Lower leg skin (tissue), 3 donors: ENCODE data around the gene PPARGC1A.

Experiments
- POLR2A ChIP-seq, 2 donors: fragments of 450-650 bp; IDR thresholded peaks; one replicate each; pipeline ENCODE4 v1.6.1; 2016 to 2017; ENCODE audit warnings: antibody characterized with exemption in 2 of 2, mild to moderate bottlenecking in 1 of 2, moderate library complexity in 1 of 2
- TF ChIP-seq, protein P1 (sequence below), 3 donors: fragments of 450-650 bp; IDR thresholded peaks; one replicate each; pipeline ENCODE4 v1.5.1; 2016; ENCODE audit warnings: antibody characterized with exemption in 3 of 3, mild to moderate bottlenecking in 3 of 3, moderate library complexity in 2 of 3

DNA sequence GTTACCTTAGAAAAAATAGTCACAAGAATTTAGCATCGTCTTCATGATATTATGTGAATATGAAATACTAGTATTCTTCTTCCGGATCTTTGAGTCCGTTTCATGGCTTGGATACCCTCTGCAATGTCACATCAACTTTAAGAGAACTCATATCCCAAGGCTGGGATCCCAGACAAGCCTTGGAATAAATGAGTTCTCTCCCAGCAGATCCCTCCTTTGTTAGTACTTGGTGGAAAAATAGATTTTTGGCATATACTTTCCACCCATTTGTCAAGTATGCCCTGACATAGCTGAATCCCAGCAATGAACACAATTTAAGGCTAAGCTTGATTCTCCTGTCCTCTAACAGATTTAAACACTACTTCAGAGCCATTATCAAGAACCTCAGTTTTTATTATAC lies 144.5 kb downstream of the PPARGC1A start:
- TF ChIP-seq, protein P1, sequence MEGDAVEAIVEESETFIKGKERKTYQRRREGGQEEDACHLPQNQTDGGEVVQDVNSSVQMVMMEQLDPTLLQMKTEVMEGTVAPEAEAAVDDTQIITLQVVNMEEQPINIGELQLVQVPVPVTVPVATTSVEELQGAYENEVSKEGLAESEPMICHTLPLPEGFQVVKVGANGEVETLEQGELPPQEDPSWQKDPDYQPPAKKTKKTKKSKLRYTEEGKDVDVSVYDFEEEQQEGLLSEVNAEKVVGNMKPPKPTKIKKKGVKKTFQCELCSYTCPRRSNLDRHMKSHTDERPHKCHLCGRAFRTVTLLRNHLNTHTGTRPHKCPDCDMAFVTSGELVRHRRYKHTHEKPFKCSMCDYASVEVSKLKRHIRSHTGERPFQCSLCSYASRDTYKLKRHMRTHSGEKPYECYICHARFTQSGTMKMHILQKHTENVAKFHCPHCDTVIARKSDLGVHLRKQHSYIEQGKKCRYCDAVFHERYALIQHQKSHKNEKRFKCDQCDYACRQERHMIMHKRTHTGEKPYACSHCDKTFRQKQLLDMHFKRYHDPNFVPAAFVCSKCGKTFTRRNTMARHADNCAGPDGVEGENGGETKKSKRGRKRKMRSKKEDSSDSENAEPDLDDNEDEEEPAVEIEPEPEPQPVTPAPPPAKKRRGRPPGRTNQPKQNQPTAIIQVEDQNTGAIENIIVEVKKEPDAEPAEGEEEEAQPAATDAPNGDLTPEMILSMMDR (IDR thresholded peaks at IDR 0.05) = no peak
- TF ChIP-seq POLR2A (IDR thresholded peaks at IDR 0.05) = no peak
